K562 (cell line): ENCODE measurements around the gene S100A7A.

Source experiments
- BMI1 ChIP-seq: fragments of 150-350 bp; IDR thresholded peaks from 2 replicates; pipeline ENCODE4 v1.6.1; 2014; ENCODE audit warnings: low read length
- CTCF ChIP-seq, 3 experiments: IDR thresholded peaks in 2 of 3; conservative IDR thresholded peaks in 1 of 3; 2 replicates each; pipeline ENCODE4 v1.5.1; 2011 to 2012; ENCODE audit warnings: low read length in 3 of 3, mild to moderate bottlenecking in 3 of 3, control low read depth in 2 of 3, improper control_type of control experiment in 1 of 3, inconsistent platforms in 1 of 3, low read depth in 1 of 3, mixed read lengths in 1 of 3, moderate library complexity in 1 of 3; ENCODE audit not compliant: insufficient read depth in 2 of 3
- DPF2 ChIP-seq: fragments of 450-650 bp; IDR thresholded peaks from 2 replicates; pipeline ENCODE4 v1.6.1; 2016
- JUND ChIP-seq, 2 experiments: IDR thresholded peaks; 2 replicates in 1 of 2; 3 replicates in 1 of 2; pipeline ENCODE4 v1.6.1; 2011; ENCODE audit warnings: borderline replicate concordance in 2 of 2, low read depth in 2 of 2, low read length in 2 of 2, improper control_type of control experiment in 1 of 2, missing biosample characterization in 1 of 2, missing genetic modification characterization in 1 of 2, missing genetic modification reagents in 1 of 2
- MEF2A ChIP-seq: IDR thresholded peaks from 2 replicates; pipeline ENCODE4 v1.6.1; 2011; ENCODE audit warnings: low read depth, mild to moderate bottlenecking, low read length, moderate library complexity; ENCODE audit not compliant: control insufficient read depth
- MGA ChIP-seq: fragments of 450-650 bp; IDR thresholded peaks from 2 replicates; pipeline ENCODE4 v1.6.1; 2016; ENCODE audit warnings: mild to moderate bottlenecking, moderate library complexity
- MXI1 ChIP-seq: IDR thresholded peaks from 2 replicates; pipeline ENCODE4 v1.6.1; 2011; ENCODE audit warnings: low read depth, mild to moderate bottlenecking, improper control_type of control experiment, low read length
- NR2C2 ChIP-seq, 2 experiments: fragments of 200-800 bp in 1 of 2; sonication (Bioruptor generic) in 1 of 2; sonication (generic) in 1 of 2; formaldehyde crosslinking in 1 of 2; IDR thresholded peaks; 2 replicates each; pipeline versions ENCODE4 v1.6.1 to v1.8.0; 2016 to 2022; ENCODE audit warnings: mild to moderate bottlenecking in 1 of 2, missing compliant biosample characterization in 1 of 2, missing genetic modification characterization in 1 of 2, missing genetic modification reagents in 1 of 2
- POLR2AphosphoS5 ChIP-seq: IDR thresholded peaks from 2 replicates; pipeline ENCODE4 v1.6.1; 2011; ENCODE audit warnings: mild to moderate bottlenecking, low read depth, low read length, moderate library complexity; ENCODE audit not compliant: control insufficient read depth, insufficient read depth
- SMARCA5 ChIP-seq: fragments of 450-650 bp; IDR thresholded peaks from 2 replicates; pipeline ENCODE4 v1.6.1; 2016
- TAF1 ChIP-seq: IDR thresholded peaks from 2 replicates; pipeline ENCODE4 v1.6.1; 2011; ENCODE audit warnings: mild to moderate bottlenecking, low read length, moderate library complexity; ENCODE audit not compliant: insufficient read depth, control insufficient read depth, severe bottlenecking; ENCODE audit errors: extremely low read depth
- TCF7 ChIP-seq: sonication (generic); IDR thresholded peaks from 2 replicates; pipeline ENCODE4 v1.6.1; 2016; ENCODE audit warnings: antibody characterized with exemption, borderline replicate concordance

- TF ChIP-seq MEF2A (no peak), SMARCA5 (no peak), POLR2AphosphoS5 (no peak), JUND (IDR thresholded peaks at IDR 0.05; ENCODE audit: borderline replicate concordance, low read depth, low read length) (no peak), JUND (tag; IDR thresholded peaks at IDR 0.05; ENCODE audit: borderline replicate concordance, low read depth, low read length) (no peak), TAF1 (no peak), TCF7 (no peak), MXI1 (no peak), BMI1 (no peak), MGA (no peak), DPF2 (no peak), CTCF (IDR thresholded peaks at IDR 0.05 in 2 of 3, conservative IDR thresholded peaks at IDR 0.05 in 1 of 3; ENCODE audit: insufficient read depth in 2 of 3, low read depth in 1 of 3, low read length in 3 of 3) (no peak), NR2C2 (CRISPR knock-in tag; IDR thresholded peaks at IDR 0.05) (no peak), NR2C2 (tag; IDR thresholded peaks at IDR 0.05) (no peak)
Measured at GRCh38 chr1:153386500-153386901, 29.8 kb upstream of the S100A7A start.
